Measurements from ENCODE around the gene ARHGEF1.

GRCh38 chr19:41903193-41903953 lies 20.4 kb downstream of the ARHGEF1 start:
- TF ChIP-seq CTCF (IDR thresholded peaks at IDR 0.05) = no peak
- TF ChIP-seq POLR2A (IDR thresholded peaks at IDR 0.05) = no peak

All from prostate gland (tissue), 2 donors.